IPS DF 19.7 (cell line): ENCODE measurements around the gene OPTC.
"Not testable (repeated sequence)": the region's sequence is repeated elsewhere in the genome, so short reads cannot be mapped to it uniquely, and the experiment has no call there.

Experiments used
- DNase-seq: peaks from one replicate; pipeline ENCODE4 v3.0.0-alpha.2; 2013; ENCODE audit warnings: low read depth, low spot score

The OPTC gene

DNA sequence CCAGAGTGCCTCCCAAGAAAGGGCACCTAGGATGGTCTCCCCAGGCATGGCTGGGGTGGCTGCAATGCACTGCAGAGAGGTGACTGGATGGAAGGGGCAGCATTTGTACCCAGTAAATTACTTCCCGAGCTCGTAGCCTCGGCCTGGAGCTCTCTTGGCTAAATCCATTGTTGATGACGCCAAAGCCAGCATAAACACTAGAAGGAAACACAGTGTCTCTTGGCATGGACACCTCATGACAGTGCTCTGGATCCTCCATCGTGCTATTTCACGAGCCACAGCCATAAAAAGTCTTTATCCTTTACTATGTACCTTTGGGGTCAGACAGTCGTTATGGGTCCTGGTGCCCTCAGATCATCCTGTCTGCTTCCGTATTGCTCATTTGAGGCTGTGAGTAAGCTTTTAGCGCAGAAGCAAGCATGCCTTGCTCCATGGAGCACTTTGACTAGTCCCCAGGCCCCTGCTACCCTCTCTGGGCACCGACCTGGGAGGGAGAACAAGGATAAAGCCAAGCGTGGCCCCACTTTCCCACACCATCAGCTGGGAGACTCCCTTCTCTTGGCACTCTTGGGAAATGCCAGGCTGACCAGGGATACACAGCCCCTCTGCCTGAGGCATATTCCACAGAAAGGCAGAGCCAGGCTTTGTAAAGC, 28.7 kb upstream of the OPTC start:
- DNase-seq: no peak

DNA sequence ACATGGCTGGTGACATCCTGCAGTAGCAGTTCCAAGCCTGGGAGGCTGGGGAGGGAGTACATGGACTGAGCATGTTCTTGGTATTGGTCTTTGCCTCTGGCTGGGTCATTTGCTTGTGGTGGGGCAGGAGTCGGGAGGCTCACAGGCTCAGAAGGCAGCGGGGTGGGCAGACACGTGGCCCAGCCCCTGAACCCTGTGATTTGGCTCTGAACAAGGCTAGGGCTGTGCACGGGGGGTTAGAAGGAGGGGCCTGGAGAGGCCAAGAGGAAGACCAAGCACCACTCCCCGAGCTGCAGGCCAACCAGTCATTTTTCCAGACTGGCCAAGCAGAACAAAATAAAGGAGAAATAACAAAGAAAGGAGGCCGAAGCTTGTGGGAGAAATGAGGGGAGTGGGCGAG, 28.0 kb upstream of the OPTC start:
- no peak for DNase-seq

GRCh38 chr1:203466906-203467549, 26.9 kb upstream of the OPTC start:
- DNase-seq: not testable (repeated sequence)

- no peak for DNase-seq
Observed at GRCh38 chr1:203467550-203467921, 26.4 kb upstream of the OPTC start.

DNA sequence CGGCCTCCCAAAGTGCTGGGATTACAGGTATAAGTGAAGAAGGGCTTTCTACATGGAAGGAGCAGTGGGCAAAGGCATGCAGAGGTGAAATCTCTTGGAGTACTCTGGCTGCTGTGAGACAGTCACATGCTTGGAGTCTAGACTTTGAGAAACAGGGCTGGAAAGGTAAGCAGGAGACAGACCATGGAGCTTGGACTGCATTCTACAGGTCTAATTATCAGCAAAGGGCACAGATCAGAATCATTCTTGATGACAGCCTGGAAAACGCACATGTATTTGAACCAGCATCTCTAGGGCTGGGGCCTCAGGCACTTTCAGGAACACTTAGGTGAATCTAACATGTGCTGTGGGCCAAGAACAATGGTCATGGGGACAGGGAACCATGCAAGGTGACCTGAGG, 25.6 kb upstream of the OPTC start:
- no peak for DNase-seq

DNA sequence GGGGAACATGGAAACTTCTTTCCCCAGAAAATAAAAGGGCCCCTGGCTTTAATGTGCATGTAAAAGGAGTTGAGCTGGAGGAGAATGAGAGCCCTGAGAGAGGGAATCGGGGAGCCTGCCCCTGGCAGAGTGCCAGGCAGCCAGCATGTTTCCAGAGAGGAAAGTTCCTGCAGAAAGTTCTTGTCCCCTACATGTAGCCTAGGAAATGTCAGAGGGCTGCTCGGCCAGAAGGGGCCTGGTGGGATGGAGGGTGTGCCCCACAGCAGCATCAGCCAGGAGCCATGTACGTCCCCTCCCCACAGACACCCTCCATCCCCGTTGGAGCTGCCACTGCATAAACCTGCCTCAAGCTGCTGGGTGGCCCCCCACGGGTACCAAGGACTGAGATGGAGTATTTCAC, 23.7 kb upstream of the OPTC start:
- no peak for DNase-seq

- no peak for DNase-seq
Observed at GRCh38 chr1:203471841-203472240, 22.1 kb upstream of the OPTC start.

- DNase-seq: no peak
Observed at GRCh38 chr1:203473281-203473680, 20.7 kb upstream of the OPTC start.

GRCh38 chr1:203473781-203474305, 20.1 kb upstream of the OPTC start:
- DNase-seq: no peak

GRCh38 chr1:203475012-203475981, 18.7 kb upstream of the OPTC start, which contains the start of gene PRELP:
PRELP (plus strand) TSS chr1:203475806; CDS start chr1:203483185, 7,379 bp downstream.
- peak; percentile 83 for DNase-seq

GRCh38 chr1:203476216-203476814, 17.6 kb upstream of the OPTC start:
- no peak for DNase-seq

DNA sequence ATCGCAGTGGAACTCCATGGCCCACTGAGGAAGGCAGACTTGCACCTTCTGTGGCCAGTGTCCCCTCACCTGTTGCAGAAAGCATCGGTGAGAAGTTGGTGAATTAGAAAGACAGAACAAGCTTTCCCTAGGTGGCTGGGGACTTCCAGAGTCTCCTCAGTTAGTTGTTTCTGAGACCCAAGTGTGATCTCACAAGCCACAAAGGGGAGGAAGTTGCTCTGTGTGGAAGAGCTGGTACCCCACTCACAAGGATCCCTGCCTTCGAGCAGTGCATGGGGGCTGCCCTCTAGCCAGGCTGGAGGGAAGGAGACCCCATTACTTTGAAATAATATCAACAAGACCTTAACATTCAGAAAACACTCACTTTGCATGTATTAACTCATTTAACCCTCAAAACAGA, 16.2 kb upstream of the OPTC start:
- no peak for DNase-seq

GRCh38 chr1:203478231-203478630, 15.7 kb upstream of the OPTC start:
- no peak for DNase-seq

- no peak for DNase-seq
Observed at GRCh38 chr1:203478986-203479385, 15.0 kb upstream of the OPTC start.

- DNase-seq: no peak
Observed at GRCh38 chr1:203479646-203480045, 14.3 kb upstream of the OPTC start.

- no peak for DNase-seq
Observed at GRCh38 chr1:203480084-203480483, 13.9 kb upstream of the OPTC start.

DNA sequence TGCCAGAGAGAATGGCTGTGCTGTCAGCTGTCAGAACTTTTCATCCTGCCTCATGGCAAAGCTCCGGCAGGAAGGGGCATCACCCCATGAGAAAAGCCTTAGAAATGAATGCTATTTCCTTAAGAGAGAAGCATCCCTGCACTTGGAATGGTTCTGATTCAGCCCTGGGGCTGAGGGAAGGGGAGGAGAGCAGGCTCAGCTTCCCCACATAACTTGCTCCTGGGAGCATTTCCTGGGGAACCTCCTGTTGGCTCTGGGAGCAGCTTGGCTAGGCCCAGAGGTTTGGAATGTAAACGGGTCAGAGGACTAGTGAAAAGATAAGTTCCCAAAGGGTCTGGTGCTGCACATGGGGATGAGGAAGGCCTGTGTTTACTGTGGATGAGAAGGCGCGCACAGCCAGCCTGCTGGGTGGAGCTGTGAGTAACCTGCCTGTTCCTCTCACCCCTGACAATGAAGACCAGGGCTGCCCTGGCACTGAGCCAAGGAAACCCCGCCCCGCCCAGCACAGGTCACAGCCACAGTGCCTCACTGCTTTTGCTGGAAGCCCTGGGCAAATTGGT, 13.3 kb upstream of the OPTC start:
- DNase-seq: no peak

DNA sequence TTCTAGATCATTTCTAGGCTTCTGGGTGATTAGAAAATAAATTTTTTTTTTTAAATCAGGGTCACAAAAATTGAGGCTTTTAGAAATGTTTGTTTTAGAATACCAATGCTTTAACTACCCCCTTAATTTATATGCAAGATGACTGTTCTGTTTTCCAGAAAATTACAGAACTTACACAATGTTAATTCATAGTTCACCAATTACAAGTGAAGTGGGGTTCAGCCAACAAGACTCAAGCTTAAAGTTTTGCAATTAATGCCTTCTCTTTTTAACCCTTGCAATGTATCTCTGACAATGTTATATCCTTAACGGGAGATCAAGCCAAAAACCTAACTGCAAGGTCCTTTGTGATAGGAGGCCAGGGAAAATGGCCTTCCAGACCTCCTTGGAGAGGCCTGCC, 12.8 kb upstream of the OPTC start:
- DNase-seq: no peak

- no peak for DNase-seq
Observed at GRCh38 chr1:203486618-203487370, 7.2 kb upstream of the OPTC start.

DNA sequence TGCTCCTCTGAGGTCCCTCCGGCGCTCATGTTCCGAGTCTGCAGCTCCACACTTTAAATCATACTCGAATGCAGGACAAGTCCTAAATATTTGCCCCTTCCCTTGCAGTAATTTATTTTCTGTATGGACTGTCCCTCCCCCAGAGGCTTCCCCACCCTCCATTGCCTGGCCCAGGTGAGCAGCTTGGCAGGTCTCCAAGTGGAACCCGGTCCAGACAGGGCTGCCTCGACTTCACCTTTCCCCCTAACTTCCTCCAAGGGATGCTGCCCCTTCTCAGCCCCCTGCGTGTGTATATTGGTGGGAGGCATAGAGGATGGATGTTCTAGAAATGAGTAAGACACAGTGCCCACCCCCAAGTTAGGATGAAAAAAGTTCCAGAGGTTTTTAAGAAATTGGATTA, 5.4 kb upstream of the OPTC start:
- no peak for DNase-seq

DNA sequence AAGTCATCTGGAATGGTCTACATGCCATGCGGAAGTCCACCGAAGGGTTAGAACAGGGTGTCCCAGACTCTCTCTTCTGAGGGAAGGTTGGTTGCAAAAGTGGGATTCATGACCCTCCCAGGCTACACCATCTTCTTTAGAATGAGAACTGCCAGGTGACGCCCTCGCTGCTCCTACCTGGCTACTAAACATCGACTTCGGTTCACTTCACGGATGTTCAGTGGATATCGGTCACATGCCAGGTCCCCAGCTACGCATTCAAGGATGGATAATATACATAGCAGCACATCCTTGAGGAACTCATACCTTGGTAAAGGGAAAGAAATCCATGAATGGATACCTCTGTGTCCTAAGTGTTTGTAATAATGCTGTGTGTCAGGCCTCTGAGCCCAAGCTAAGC, 3.3 kb upstream of the OPTC start:
- no peak for DNase-seq
